SH-SY5Y (cell line): ENCODE data around the gene PRR29.

Source experiments
- GATA2 ChIP-seq: IDR thresholded peaks from 2 replicates; pipeline ENCODE4 v1.6.1; 2011; ENCODE audit warnings: mild to moderate bottlenecking, low read depth, low read length
- GATA3 ChIP-seq: IDR thresholded peaks from 2 replicates; pipeline ENCODE4 v1.6.1; 2011; ENCODE audit warnings: low read depth, mild to moderate bottlenecking, low read length, moderate library complexity

DNA sequence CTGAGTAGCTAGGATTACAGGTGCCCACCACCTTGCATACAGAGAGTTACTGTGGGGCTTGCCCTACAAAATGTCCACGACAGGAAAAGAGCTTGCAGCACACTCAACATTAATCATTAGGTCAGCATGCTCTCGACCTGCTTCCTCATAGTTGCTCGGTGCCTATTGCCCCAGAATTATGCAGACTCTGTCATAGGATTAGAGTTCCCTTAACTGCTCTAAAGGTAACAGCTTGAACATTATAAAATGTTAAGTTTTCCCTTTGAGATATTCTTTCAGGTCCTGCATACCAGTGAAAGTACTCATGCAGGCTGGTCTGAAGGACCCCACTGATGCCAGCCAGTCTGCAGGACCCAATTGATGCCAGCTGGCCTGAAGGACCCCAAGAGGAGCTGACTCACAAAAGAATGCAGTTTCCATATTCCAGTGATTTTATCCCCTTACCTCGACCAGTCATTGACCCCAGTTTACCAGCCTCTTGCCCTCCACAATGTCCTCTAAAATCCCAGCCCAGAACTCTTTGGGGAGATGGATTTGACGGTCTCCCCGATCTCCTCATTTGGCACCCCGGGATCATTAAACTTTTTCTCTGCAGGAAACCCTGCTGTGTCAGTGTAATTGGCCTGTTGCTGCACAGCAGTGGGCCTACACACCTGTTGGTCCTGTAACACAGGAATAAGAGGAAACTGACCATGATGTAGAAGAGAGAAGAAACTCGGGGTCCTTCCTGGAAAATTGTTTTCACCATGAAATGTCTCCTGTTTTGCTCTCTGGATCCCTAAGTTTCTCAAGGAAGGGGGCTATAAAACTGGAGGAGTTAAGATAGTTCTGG lies 11.6 kb downstream of the PRR29 start:
- TF ChIP-seq GATA2 (no peak), GATA3 (no peak)
